K562 (cell line): ENCODE results near the gene NR4A2. TPM values are rescaled to one million over a fixed set of nuclear protein-coding genes. Genes with fewer than 3 reads are reported as not detected.

Experiments used
- CBFB ChIP-seq: sonication (generic); formaldehyde crosslinking; IDR thresholded peaks from 2 replicates; pipeline ENCODE4 v1.4.0; 2020; ENCODE audit warnings: mild to moderate bottlenecking, missing genetic modification reagents
- CBX5 ChIP-seq: IDR thresholded peaks from 2 replicates; pipeline ENCODE4 v1.6.1; 2014; ENCODE audit warnings: low read depth, borderline replicate concordance
- CREM ChIP-seq: IDR thresholded peaks from 2 replicates; pipeline ENCODE4 v1.6.1; 2014; ENCODE audit warnings: antibody characterized with exemption, low read depth
- HEY1 ChIP-seq: fragments of 250-450 bp; sonication (Bioruptor Pico); IDR thresholded peaks from 2 replicates; pipeline ENCODE4 v1.5.0; 2020; ENCODE audit warnings: mild to moderate bottlenecking, moderate library complexity, borderline replicate concordance
- HNRNPL ChIP-seq: fragments of 200-400 bp; formaldehyde crosslinking; IDR thresholded peaks from 2 replicates; pipeline ENCODE4 v1.6.1; 2017; ENCODE audit warnings: low read depth, mild to moderate bottlenecking, low read length
- PCBP2 ChIP-seq: fragments of 200-400 bp; formaldehyde crosslinking; IDR thresholded peaks from 2 replicates; pipeline ENCODE4 v1.6.1; 2018; ENCODE audit warnings: low read length, low read depth, mild to moderate bottlenecking, moderate library complexity; ENCODE audit not compliant: poor library complexity, severe bottlenecking
- RBM22 ChIP-seq: fragments of 200-400 bp; formaldehyde crosslinking; IDR thresholded peaks from 2 replicates; pipeline ENCODE4 v1.6.1; 2018; ENCODE audit warnings: low read length, low read depth; ENCODE audit not compliant: poor library complexity, severe bottlenecking
- SP2 ChIP-seq: IDR thresholded peaks from 2 replicates; pipeline ENCODE4 v1.6.1; 2011; ENCODE audit warnings: mild to moderate bottlenecking, low read depth, low read length, moderate library complexity; ENCODE audit not compliant: poor library complexity, severe bottlenecking; ENCODE audit errors: extremely low read depth
- ZNF311 ChIP-seq: fragments of 250-450 bp; sonication (Bioruptor Pico); IDR thresholded peaks from 2 replicates; pipeline ENCODE4 v1.4.0; 2020; ENCODE audit warnings: mild to moderate bottlenecking, moderate library complexity
- polyA plus RNA-seq, 8 experiments: library from polyadenylated mRNA; depleted of rRNA in 4 of 8; stranded (reverse) in 5 of 8; unstranded in 3 of 8; fragments of >200 nt; fragmentation: Nextera tagmentation in 2 of 8; fragmentation: Illumina TruSeq in 1 of 8; extraction: Ambion mirVana in 2 of 8; extraction: Trizol in 1 of 8; gene quantifications; 2 replicates each; pipeline versions ENCODE4 v1.2.1 to v1.2.3, GENCODE V29; 2011 to 2014; ENCODE audit warnings: inconsistent platforms in 1 of 8, missing spikeins in 1 of 8
- total RNA-seq, 7 experiments: library from RNA; depleted of rRNA in 6 of 7; stranded (reverse); fragments of >200 nt in 6 of 7; fragmentation: Illumina TruSeq in 2 of 7; extraction: Trizol in 2 of 7; gene quantifications; 2 replicates each; pipeline versions ENCODE4 v1.2.1 to v1.2.3, GENCODE V29; 2011 to 2021; ENCODE audit warnings: low replicate concordance in 1 of 7
- TF ChIP-seq, protein P1 (sequence below): sonication (generic); formaldehyde crosslinking; IDR thresholded peaks from 2 replicates; pipeline ENCODE4 v1.8.0; 2022; ENCODE audit warnings: mild to moderate bottlenecking, missing genetic modification reagents
- TF ChIP-seq, protein P2 (sequence below): IDR thresholded peaks from 3 replicates; pipeline ENCODE4 v1.6.1; 2011; ENCODE audit warnings: borderline replicate concordance, mild to moderate bottlenecking; ENCODE audit not compliant: insufficient read length, insufficient read depth
- TF ChIP-seq, protein P3 (sequence below): fragments of 450-650 bp; formaldehyde crosslinking; conservative IDR thresholded peaks from 2 replicates; pipeline ENCODE4 v1.4.0; 2022; ENCODE audit warnings: mild to moderate bottlenecking, missing genetic modification characterization
- TF ChIP-seq, protein P4 (sequence below): sonication (generic); IDR thresholded peaks from 2 replicates; pipeline ENCODE4 v1.6.1; 2016
- TF ChIP-seq, protein P5 (sequence below): fragments of 250-450 bp; sonication (Bioruptor Pico); IDR thresholded peaks from 2 replicates; pipeline ENCODE4 v1.5.0; 2021; ENCODE audit warnings: mild to moderate bottlenecking, moderate library complexity

The NR4A2 gene
- total and polyA plus RNA-seq, 9 of the 15 experiments (the other 6 are each of a cell fraction or from before 2014, with no cell fraction given): 0.94 to 5.1 (median 1.3) TPM

DNA sequence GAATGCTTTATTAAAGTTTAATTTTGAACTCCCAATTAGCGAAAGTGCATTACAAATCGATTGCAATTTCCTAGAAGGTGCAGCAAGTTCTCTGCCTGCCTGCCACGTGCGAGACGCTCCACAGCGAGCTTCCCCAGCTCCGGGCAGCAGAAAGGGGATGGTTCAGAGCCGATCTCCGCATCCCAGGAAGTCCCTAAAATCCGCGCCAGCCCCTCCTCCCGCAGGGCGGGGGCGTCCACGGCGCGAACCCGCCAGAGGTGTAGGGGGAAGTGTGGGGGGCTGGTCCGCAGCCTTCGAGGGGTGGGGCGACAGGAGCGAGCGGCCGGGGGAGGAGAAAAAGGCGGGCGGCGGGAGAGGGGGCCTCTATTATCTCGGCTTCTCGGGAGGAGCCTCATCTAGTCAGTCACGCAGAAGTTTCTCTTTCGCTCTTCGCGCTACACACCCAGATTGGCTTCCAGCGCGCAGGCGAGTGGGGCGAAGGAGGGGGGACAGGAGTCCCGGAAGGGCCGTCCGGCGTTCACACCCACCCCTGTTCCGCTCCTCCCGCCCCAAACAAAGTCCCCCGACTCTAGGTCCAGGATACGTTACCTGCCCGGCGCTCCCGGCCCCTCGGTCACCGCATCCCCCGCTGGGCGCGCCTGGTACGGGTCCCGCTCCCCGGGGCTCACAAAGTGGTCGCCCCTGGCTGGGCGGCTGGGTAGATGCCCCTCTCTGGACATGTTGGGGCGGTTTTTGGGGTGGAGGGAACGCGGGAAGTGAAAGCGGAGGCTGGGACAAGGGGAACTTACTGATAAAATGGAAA lies 9.1 kb upstream of the NR4A2 start (continued):
- TF ChIP-seq, protein P1, sequence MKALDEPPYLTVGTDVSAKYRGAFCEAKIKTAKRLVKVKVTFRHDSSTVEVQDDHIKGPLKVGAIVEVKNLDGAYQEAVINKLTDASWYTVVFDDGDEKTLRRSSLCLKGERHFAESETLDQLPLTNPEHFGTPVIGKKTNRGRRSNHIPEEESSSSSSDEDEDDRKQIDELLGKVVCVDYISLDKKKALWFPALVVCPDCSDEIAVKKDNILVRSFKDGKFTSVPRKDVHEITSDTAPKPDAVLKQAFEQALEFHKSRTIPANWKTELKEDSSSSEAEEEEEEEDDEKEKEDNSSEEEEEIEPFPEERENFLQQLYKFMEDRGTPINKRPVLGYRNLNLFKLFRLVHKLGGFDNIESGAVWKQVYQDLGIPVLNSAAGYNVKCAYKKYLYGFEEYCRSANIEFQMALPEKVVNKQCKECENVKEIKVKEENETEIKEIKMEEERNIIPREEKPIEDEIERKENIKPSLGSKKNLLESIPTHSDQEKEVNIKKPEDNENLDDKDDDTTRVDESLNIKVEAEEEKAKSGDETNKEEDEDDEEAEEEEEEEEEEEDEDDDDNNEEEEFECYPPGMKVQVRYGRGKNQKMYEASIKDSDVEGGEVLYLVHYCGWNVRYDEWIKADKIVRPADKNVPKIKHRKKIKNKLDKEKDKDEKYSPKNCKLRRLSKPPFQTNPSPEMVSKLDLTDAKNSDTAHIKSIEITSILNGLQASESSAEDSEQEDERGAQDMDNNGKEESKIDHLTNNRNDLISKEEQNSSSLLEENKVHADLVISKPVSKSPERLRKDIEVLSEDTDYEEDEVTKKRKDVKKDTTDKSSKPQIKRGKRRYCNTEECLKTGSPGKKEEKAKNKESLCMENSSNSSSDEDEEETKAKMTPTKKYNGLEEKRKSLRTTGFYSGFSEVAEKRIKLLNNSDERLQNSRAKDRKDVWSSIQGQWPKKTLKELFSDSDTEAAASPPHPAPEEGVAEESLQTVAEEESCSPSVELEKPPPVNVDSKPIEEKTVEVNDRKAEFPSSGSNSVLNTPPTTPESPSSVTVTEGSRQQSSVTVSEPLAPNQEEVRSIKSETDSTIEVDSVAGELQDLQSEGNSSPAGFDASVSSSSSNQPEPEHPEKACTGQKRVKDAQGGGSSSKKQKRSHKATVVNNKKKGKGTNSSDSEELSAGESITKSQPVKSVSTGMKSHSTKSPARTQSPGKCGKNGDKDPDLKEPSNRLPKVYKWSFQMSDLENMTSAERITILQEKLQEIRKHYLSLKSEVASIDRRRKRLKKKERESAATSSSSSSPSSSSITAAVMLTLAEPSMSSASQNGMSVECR (CRISPR knock-in tag): no peak; the same call in 1 of the 2 replicates
- TF ChIP-seq PCBP2: no peak
- TF ChIP-seq, protein P2, sequence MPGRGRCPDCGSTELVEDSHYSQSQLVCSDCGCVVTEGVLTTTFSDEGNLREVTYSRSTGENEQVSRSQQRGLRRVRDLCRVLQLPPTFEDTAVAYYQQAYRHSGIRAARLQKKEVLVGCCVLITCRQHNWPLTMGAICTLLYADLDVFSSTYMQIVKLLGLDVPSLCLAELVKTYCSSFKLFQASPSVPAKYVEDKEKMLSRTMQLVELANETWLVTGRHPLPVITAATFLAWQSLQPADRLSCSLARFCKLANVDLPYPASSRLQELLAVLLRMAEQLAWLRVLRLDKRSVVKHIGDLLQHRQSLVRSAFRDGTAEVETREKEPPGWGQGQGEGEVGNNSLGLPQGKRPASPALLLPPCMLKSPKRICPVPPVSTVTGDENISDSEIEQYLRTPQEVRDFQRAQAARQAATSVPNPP: no peak
- TF ChIP-seq, protein P3, sequence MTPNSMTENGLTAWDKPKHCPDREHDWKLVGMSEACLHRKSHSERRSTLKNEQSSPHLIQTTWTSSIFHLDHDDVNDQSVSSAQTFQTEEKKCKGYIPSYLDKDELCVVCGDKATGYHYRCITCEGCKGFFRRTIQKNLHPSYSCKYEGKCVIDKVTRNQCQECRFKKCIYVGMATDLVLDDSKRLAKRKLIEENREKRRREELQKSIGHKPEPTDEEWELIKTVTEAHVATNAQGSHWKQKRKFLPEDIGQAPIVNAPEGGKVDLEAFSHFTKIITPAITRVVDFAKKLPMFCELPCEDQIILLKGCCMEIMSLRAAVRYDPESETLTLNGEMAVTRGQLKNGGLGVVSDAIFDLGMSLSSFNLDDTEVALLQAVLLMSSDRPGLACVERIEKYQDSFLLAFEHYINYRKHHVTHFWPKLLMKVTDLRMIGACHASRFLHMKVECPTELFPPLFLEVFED (CRISPR knock-in tag): peak; percentile 87; the same call in 1 of the 2 replicates
- peak; percentile 58; the same call in 1 of the 2 replicates for TF ChIP-seq CREM
- TF ChIP-seq SP2: no peak
- no peak for TF ChIP-seq CBX5
- TF ChIP-seq HNRNPL: 0 out of 2 replicates have a peak, but pooled peaks have one; percentile 5
- TF ChIP-seq CBFB: no peak
- TF ChIP-seq, protein P4, sequence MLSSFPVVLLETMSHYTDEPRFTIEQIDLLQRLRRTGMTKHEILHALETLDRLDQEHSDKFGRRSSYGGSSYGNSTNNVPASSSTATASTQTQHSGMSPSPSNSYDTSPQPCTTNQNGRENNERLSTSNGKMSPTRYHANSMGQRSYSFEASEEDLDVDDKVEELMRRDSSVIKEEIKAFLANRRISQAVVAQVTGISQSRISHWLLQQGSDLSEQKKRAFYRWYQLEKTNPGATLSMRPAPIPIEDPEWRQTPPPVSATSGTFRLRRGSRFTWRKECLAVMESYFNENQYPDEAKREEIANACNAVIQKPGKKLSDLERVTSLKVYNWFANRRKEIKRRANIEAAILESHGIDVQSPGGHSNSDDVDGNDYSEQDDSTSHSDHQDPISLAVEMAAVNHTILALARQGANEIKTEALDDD: no peak; the same call in 1 of the 2 replicates
- TF ChIP-seq RBM22: peak; percentile 76
- TF ChIP-seq HEY1 (CRISPR knock-in tag): no peak
- TF ChIP-seq ZNF311 (CRISPR knock-in tag): no peak
- TF ChIP-seq, protein P5, sequence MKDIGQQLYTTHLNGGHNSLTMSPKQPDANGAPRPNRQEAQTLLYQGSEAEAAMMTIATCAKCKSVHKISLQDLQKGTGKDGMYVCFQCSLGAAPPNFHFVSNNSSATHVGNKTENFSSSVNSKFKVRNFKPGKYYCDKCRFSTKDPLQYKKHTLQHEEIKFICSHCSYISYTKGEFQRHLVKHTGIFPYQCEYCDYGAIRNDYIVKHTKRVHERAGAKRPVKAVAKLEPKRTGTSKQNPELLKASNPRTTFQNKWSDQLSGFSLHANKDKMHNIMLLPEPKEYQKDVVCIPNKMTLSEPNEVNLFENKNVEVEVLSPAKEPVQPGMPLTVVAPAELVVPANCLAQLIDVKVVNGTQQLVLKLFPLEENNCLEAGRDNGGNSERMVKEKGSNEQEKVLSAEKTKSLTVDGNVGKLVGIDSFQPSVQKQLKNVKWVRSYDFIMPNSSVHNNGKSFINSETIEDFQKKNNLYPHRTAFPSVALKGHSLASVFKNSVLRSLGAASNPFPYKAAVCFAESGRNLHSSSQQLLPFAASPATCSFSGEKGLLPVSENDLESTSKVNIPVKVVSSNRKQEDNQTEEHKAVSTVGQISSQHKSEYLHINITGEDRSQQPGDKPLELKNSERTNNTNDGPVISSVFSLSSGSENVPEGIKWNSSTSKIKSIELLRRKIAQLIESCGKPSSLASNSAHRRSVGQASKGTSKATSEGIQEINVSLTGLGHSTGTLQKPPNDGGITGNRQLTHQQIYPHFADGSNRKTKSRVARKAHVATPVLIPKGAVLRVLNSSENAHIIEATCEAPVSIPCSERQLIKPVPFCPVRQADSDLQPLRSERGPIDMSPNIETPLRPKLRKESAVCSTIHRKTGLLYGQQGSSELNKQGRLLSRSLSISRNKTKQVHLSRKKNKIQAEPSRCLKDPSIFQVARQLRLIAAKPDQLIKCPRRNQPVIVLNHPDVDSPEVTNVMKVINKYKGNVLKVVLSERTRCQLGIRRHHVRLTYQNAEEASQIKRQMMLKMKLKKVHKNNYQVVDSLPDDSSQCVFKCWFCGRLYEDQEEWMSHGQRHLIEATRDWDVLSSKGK (CRISPR knock-in tag): no peak
